ENCODE data around the gene FAM83C.

Gene FAM83C

DNA sequence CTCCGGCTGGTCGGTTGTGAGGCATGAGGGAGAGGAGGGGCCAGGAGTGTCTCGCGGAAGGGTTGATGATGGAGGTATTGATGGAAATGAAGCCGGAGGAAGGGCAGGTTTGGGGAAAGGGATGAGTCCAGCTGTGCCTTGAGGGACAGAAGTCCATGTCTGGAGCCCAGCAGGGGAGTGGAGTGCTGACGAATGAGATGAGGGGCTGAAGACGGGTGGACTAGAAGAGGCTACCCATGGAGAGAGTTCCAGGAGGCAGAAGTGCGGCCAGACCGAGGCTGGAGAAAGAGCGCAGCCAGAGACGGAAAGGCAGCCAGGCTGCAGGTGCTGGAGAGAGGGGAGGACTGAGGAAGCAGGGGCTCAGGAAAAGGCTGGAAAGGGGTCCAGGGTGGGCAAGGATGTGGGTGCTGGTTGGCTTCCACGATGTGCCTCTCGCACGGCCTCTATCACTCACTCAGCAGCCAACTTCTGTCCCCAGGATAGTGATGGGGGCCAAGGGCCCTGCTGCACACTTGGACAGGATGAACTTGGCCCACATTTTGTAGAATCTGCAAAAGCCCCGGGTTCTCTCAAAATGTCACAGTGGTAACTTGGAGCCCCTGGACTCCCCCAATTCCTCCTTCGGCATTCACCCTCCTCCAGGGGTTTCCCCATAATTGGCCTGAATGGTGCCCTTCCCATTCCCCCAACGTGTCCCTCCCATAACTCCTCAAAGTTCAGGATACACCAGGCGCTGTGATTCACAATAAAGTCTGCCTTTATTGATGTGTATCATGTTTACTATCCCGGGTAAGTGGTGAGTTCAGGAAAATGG lies 7.0 kb downstream of the FAM83C start:
- no peak for DNase-seq (ENCODE audit: extremely low read depth in 1 of 2, low read depth in 1 of 2)

DNA sequence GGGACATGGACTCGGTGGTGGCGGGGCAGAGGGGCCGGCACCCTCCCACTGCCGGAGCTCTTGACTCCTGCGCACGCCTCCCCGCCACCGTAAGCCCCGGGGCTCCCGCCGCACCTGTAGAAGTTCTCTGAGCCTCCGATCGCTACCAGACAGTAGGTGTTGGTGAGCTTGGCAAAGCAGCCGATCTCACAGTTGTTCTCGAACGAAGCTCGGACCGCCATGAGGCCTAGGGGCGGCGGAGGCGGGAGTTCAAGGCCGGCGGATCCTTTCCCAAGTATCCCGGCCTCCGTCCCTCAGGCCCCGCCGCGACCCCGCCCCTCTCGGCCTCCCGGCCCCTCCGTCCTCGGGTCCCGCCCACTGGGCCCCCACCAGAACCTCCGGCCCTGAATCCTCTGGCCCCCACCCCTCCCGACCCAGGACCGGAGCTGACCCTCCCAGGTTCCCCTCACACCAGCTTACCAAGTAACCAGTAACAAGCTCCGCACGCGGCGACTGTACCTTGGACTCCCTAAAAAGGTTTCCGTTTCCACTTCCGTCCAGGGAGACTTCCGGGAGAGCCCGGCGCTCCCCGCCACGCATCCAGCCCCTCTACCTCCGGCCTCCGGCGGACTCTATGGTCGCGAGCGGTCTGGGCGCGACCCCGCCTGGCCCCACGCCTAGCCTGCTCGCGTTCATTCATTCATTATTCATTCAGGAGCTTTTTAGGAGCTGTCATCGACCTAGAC lies 7.8 kb downstream of the FAM83C start, which contains the start of gene EIF6:
Gene EIF6 (minus strand): TSS at position 506 of the 725 bp plus-strand sequence. CDS start 285 bp downstream, at position 221.
- DNase-seq (ENCODE audit: extremely low read depth in 1 of 2, low read depth in 1 of 2), result peak; percentile 60 to 79

DNA sequence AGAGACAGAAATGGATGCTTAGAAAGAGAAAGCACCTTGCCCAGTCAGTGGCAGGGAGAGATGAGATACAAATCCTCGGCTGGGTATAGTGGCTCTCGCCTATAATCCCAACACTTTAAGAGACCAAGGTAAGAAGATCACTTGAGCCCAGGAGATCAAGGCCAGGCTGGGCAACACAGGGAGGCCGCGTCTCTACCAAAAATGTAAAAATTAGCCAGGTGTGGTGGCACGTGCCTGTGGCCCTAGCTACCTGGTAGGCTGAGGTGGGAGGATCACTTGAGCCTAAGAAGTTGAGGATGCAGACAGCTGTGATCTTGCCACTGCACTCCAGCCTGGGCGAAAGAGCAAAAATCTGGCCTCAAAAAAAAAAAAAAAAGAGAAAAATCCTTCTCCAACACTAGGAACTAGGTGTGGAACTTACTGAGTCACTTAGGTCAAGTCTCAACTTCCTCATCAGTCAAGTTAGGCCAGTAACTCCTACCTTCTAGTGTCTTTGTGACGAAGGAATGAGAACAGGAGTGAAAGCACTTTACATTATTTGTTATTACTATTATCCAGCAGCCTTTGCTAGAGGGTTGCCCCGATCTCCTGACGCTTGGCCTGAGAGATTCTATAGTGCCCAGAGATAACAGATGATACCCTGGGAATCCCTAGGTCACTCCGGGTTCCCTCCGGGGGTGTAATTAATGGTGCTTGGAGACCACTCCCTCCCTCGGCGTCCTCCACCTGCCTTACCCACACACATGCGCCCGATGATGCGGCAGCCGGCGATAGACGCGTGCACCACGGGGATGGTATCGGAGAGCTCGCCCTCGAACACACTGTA lies 8.6 kb downstream of the FAM83C start:
- no peak for DNase-seq (ENCODE audit: extremely low read depth in 1 of 2, low read depth in 1 of 2)

DNA sequence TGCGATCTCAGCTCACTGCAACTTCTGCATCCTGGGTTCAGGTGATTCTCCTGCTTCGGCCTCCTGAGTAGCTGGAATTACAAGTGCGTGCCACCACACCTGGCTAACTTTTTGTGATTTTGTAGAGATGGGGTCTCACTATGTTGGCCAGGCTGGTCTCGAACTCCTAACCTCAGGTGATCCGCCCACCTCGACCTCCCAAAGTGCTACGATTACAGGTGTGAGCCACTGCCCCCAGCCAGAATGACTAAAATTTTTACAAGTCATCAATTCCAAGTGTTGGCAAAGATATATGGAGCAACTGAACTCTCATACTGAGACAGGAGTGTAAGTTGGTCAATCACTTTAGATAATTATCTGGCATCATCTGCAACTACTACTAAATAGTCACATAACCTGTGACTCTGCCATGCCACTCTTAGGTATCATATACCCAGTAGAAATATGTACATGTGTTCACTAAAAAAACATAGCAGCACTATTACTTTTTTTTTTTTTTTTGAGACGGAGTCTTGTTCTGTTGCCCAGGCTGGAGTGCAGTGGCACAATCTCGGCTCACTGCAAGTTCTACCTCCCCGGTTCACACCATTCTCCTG lies 10.6 kb downstream of the FAM83C start:
- no peak for DNase-seq (ENCODE audit: extremely low read depth in 1 of 2, low read depth in 1 of 2)

DNA sequence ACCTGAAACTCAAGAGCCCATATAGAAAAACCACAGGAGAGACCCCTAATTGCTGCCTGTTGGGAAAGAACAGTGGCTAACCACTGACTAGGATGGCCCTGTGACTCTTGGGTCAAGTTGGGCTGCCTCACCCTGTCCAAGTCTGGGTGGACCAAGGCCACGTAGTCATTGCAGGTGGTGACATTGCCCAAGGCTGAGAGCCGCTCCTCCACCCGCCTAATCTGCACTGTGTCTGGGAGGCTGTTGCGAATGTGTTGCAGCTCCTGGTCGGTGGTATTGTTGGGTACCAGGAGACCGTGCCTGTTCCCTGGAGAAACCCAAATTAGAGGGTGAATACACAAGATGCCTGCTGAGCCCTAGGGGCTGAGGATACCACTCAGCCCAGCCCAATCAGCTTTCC lies 11.7 kb downstream of the FAM83C start:
- DNase-seq (ENCODE audit: extremely low read depth in 1 of 2, low read depth in 1 of 2), result no peak

DNA sequence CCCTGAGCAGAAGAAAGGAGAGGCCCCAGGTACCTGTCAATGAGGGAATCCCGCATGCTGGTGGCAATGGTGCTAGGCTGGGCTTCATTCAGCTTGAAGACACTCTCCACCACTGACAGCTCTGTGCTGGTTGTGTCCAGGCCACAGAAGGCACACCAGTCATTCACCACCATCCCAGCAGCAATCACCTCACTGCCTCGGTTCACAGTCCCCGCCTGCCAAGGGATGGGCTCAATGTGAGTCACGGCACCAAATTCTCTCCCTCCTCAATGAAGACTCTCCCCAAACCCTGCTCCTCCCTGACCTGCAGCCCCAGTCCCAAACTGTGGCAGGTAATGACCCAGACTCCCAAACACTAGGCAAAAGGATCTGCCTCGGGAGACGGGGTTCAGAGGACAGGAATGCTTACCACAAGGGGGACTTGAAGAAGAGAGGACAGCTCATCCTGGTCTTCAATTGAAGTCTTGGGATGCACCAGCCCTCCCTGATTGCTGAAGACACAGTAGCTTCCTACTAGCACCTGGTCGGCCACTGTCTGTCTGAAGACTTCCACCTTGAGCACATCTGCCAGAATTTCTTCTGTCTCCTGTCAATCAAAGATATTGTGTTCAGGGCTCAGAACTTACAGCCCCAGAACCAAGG lies 12.6 kb downstream of the FAM83C start:
- DNase-seq (ENCODE audit: extremely low read depth in 1 of 2, low read depth in 1 of 2), result no peak

DNA sequence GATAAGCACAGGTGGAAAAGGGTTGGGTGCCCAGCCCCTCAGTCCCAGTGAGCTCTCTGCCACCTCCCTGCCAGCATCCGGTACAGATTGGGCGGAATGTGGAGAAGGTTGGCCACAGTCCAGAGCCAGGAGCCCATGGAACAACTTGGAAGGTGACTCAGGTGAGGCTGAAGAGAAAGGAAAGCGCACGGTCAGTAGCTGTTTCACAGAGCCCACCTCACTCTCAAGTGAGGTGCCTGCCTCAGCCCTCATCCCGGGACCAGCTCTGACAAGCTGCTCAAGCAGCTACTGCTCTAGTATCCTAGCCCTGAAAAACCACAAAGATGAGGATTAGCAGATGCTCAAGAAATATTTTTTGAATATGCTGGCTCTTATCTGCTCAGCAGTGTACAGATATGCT lies 13.2 kb downstream of the FAM83C start:
- no peak for DNase-seq (ENCODE audit: extremely low read depth in 1 of 2, low read depth in 1 of 2)

DNA sequence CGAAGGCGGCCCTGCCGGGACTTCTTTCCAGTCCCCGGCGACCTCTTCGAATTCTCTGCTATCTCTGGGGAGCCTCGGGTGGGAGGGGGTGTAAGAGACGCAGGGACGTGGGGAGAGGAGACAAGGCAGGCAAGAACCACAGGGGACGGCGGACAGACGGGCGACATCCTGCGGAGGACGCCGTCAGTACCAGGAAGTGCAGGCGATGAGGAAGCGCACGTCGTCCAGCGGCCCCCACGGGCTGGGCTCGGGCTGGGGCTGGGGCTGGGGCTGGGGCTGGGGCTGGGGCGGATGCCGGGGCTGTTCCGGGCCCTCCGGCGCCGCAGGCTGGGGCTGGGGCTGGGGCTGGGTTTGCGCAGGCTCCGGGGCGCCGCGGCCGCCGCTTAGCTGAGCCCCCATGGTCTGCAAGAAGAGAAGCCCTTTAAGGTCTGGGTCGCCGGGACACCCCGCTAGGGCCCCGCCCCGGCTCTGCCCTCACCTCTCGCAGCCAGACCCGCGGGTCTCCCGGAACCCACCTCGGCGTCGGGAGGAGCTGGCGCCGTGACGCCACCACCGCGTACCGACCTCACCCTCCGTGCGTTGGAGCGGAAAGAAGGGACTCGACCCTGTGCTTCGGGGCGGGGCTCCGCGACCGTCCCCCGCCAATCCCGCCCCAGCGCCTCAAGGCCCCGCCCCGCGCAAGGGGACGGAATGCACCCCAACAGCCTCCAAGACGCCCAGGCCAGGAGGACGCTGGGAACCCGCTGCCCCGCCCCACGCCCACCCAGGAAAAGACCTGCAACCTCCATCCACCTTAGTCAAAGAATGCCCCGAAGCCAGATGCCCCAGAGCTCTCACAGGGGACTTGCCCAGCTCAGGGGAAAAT lies 14.5 kb downstream of the FAM83C start, which contains the start of gene MMP24OS:
Gene MMP24OS (minus strand): TSS at position 592 of the 865 bp plus-strand sequence. CDS start 193 bp downstream, at position 399.
- peak; percentile 85 to 90 for DNase-seq (ENCODE audit: extremely low read depth in 1 of 2, low read depth in 1 of 2)

DNA sequence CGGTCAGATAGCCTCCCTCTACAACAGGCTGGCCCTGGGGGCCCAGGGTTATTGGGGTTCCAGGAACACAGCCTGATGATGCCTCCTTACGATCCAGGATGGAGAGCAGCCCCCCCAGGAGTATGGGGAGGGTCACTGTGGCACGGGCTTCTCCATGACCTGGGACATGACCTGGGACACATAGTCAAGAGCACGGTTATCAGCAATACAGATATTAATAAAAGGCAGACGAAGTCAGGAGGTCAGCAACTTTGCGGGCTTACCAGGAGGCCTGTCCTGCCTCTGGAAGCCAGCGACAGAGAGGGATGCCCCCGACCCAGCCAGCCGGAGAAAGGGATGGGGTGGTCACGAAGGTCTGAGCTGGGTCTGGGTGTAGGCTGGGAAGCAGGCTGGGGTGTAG lies 15.1 kb downstream of the FAM83C start:
- no peak for DNase-seq (ENCODE audit: extremely low read depth in 1 of 2, low read depth in 1 of 2)

DNA sequence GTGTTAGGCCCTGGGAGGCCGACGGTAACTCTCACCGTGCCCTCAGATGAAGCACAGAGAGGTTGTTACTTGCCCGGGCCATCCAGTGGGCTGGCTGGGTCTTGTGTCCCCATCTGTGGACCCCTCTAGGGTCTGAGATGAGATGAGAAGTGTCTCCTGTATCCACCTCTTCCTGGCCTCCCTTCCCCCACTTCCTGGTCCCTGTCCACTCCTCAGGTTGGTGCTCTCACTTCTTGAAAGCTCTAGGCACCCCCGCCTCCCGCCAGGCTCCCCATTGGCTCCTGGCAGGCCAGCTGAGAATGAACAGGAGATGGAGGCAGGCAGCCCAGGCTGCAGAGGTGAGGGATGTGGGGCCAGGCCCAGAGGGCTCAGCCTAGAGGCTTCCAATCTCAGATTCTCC lies 15.8 kb downstream of the FAM83C start:
- DNase-seq (ENCODE audit: extremely low read depth in 1 of 2, low read depth in 1 of 2), result no peak

DNA sequence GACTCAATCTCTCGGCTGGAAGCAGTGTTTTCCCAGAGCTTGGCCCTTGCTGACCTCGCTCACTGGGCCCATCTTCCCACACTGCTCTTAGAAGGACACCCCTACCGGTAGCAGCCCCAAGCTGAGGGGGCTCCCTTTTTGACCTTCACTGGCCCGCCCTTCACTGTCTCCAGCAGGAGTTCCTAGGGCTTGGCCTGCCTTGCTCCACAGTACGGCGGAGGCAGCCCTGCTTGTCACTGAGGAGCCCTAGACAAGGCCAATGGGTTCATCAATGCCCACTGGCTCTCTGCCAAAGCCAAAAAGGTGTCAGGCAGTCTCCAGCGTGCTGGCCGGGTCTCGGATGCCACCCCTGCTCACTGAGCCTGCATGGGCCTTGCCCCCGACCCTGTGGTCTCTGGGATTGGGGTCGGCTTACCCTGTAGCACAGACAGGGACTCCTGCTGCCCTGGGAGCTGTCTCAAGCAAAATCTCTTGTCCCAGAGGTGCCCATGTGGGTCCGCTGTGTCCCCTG lies 16.4 kb downstream of the FAM83C start:
- DNase-seq (ENCODE audit: extremely low read depth in 1 of 2, low read depth in 1 of 2), result no peak

DNA sequence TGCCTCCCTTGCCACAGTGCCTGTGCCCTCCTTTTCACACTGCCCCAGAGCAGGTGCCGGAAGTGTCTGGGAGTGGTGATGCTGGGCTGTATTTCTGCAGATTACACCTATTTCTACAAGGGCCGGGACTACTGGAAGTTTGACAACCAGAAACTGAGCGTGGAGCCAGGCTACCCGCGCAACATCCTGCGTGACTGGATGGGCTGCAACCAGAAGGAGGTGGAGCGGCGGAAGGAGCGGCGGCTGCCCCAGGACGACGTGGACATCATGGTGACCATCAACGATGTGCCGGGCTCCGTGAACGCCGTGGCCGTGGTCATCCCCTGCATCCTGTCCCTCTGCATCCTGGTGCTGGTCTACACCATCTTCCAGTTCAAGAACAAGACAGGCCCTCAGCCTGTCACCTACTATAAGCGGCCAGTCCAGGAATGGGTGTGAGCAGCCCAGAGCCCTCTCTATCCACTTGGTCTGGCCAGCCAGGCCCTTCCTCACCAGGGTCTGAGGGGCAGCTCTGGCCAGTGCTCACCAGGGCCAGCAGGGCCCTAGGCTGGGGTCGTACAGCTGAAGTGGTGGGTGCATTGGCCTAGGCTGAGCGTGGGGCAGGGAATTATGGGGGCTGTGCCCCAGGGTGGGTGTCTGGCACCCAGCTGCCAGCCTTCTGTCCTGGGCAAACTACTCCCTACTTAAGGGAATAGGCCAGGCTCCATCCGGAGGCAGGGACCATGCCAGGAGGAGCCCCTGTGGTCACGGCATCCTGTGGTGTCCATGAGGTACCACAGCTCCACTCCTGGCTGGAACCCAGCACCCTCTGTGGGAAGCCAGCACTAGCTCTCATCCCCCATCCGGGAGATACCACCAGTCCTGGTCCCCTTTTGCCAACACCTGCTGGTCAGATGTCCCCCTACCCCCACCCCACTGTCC lies 17.8 kb downstream of the FAM83C start:
- no peak for DNase-seq (ENCODE audit: extremely low read depth in 1 of 2, low read depth in 1 of 2)

DNA sequence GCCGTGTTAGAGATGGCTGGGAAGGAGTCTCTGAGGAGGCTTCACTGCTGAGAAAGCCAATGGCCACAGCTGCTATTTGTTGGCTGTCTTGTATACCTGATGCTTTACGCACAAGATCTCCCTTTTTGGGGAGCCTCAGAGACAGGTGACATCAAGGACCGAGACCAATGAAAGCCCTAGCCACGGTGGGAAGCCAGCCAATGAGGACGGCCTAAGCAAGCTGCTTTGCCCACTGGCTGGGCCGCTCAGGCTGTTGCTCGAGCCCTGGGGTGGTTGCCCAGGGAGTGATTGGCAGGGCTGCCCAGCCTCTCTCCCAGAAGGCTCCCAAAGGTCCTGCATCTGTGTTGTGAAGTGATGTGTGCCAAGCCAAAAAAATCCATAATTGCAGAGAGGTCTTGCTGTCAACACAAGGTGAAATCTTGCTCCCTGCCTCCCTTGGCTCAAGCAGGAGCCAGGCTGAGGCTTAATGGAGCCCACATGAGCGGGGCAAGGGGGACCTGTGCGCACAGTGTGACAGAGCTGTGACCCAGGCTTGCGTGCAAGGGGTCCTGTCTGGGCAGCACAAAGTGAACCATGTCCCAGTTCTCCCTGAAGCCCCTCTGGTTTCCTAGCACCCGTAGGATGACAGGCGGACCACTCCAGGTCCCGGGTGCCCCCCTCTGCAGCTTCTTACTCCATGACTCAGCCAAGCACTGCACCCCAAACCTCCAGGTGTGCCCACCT lies 18.6 kb downstream of the FAM83C start:
- DNase-seq (ENCODE audit: extremely low read depth in 1 of 2, low read depth in 1 of 2), result no peak

DNA sequence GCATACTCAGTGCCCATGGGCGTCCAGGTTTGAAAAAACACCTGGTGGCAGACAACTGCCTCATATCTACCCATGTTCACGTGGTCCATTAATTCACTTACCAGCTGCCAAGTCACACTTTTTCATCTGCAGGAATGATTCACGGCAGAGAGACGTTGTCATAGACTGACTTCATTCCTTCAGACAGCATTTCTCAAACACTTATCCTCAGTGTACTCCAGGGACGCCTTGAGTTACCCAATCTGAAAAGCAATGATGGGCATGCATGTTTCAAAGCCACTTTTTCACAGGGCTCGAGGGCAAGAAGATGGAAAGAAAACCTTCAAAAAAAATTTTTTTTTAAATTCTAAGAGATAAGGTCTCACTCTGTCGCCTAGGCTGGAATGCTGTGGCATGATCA lies 20.3 kb downstream of the FAM83C start:
- no peak for DNase-seq (ENCODE audit: extremely low read depth in 1 of 2, low read depth in 1 of 2)

DNA sequence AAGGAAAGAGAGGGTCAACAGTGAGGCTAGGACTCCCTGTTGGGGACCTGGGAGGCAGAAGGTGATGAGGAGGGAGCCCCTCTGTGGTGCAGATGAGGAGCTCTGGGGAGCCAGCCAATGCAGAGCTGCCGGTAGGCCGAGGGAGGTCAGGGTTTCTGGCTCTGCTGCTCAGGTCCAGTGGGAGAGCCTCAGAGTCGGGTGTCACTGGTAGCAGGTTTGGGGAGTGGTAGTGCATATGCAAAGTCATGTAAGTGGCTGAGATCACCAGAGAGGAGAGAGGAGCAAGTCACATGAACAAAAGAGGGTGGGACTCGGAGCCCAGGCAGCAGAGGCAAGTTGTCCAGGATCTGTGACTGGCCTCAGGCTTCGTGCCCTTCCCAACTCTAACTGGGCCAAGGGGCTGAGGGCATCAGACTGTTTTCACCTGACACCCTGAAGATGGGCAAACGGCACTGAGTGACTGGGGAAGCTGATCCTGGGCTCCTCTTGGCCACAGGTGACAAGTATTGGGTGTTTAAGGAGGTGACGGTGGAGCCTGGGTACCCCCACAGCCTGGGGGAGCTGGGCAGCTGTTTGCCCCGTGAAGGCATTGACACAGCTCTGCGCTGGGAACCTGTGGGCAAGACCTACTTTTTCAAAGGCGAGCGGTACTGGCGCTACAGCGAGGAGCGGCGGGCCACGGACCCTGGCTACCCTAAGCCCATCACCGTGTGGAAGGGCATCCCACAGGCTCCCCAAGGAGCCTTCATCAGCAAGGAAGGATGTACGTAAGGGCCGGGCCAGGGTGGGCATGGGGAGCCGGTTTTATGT lies 20.9 kb downstream of the FAM83C start:
- no peak for DNase-seq (ENCODE audit: extremely low read depth in 1 of 2, low read depth in 1 of 2)

DNA sequence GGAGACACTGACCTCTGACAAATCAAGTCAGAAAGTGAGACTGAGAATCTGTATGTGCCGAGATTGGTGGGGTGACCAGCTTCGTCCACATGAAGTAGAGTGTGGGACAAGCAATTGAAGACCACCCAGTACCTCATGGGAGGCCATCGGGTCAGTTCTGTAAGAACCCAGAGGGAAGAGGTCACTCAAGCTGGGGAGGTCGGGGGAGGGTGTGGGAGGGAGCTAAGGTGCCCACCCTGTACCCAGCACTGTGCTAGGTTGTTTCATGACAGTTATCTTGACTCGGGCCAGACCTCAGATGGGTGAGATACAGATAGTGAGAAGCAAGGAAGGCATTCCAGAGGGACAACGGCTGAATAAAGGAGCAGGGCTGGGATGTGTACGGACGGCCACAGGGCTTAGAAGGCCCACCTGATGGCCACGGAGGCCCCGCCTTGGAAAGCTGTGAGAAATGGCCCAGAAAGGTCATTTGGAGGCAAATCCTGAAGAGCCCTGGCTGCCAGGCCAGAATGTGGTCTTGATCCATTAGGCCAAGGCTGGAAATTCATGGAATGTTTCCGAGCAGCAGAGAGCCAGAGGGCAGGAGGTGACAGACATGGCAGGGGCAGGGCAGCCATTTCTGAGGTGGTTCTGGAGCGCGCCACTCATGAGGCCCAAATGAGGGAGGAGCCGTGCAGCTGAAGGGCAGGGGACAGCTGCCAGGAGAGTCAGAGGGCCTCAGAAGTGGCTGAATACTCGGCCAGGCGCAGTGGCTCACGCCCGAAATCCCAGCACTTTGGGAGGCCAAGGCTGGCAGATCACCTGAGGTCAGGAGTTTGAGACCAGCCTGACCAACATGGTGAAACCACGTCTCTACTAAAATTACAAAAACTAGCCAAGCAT lies 22.0 kb downstream of the FAM83C start:
- DNase-seq (ENCODE audit: extremely low read depth in 1 of 2, low read depth in 1 of 2), result no peak

Measured in stimulated activated CD8-positive, alpha-beta memory T cell treated with anti-CD3 and anti-CD28 coated beads, Interleukin-7, amount 100 ng/mL, for 48 hours (primary cell).